HepG2 (cell line): Measurements from ENCODE around the gene SLC30A4. TPM values are rescaled to one million over a fixed set of nuclear protein-coding genes. Genes with fewer than 3 reads are reported as not detected.

ENCODE experiments used
- ATAC-seq: fragments of 200-7000 bp; cut with Tn5 transposase; 3 replicates; pipeline ENCODE4 v1.9.1; 2020; ENCODE audit warnings: mild to moderate bottlenecking, moderate library complexity
- BruUV-seq: library from RNA; stranded (reverse); fragments of 400-500 nt; replicated peaks from 2 replicates; lab custom pipeline; 2021; lab: Mats Ljungman, UMichigan
- CTCF ChIA-PET: fragments of 300-600 bp; formaldehyde crosslinking; extraction: SDS; loops from one replicate; lab custom pipeline; 2021; ENCODE audit warnings: low total read pairs, inconsistent platforms, low intra/inter-chr PET ratio; lab: Yijun Ruan, JAX
- POLR2A ChIA-PET: fragments of 350-600 bp; sonication (Branson Sonifier 250); formaldehyde crosslinking; loops from one replicate; lab custom pipeline; 2020; ENCODE audit warnings: antibody characterized with exemption, inconsistent platforms; lab: Yijun Ruan, JAX
- DNase-seq: peaks from one replicate; pipeline ENCODE4 v3.0.0-alpha.2; 2015; ENCODE audit warnings: low spot score
- FAIRE-seq: peaks from 3 replicates; lab custom pipeline; 2011; peaks lifted over from hg19 to GRCh38; lab: Jason Lieb, UNC
- H2AFZ ChIP-seq: one replicate; pipeline ENCODE4 v1.6.1; 2011; ENCODE audit warnings: low read length, inconsistent platforms
- H3K27ac ChIP-seq: fragments of 300-600 bp; 3 replicates; pipeline ENCODE4 v1.8.0; 2011; ENCODE audit warnings: mixed run types, mild to moderate bottlenecking, mixed read lengths, low read length, inconsistent platforms; ENCODE audit not compliant: insufficient read depth; ENCODE audit errors: extremely low read length
- H3K27me3 ChIP-seq, 2 experiments: fragments of 200-600 bp in 1 of 2; 2 replicates in 1 of 2; 3 replicates in 1 of 2; pipeline versions ENCODE4 v1.6.0 to v1.8.0; 2011; ENCODE audit warnings: low read length in 2 of 2, mild to moderate bottlenecking in 2 of 2, moderate library complexity in 2 of 2, inconsistent platforms in 1 of 2; ENCODE audit not compliant: insufficient read depth in 2 of 2, control insufficient read depth in 1 of 2
- H3K36me3 ChIP-seq, 2 experiments: fragments of 200-600 bp in 1 of 2; replicated peaks in 1 of 2; 2 replicates in 1 of 2; 3 replicates in 1 of 2; pipeline versions ENCODE4 v1.5.1 to v1.8.0; 2011; ENCODE audit warnings: low read length in 2 of 2, inconsistent platforms in 1 of 2; ENCODE audit not compliant: insufficient read depth in 2 of 2, control insufficient read depth in 1 of 2
- H3K4me1 ChIP-seq: 2 replicates; pipeline ENCODE4 v1.5.1; 2012; ENCODE audit warnings: low read length, inconsistent platforms; ENCODE audit not compliant: insufficient read depth
- H3K4me2 ChIP-seq: 2 replicates; pipeline ENCODE4 v1.6.0; 2011; ENCODE audit warnings: low read depth, low read length, inconsistent platforms
- H3K4me3 ChIP-seq, 3 experiments: fragments of 200-600 bp in 1 of 3; sonication (generic), shearing (Covaris generic) in 1 of 3; replicated peaks in 1 of 3; 2 replicates each; pipeline ENCODE4 v1.5.1; 2011 to 2016; ENCODE audit warnings: low read length in 3 of 3, inconsistent platforms in 2 of 3, low read depth in 2 of 3, mild to moderate bottlenecking in 2 of 3, control low read depth in 1 of 3, mixed read lengths in 1 of 3; ENCODE audit not compliant: insufficient read depth in 1 of 3
- H3K79me2 ChIP-seq: one replicate; pipeline ENCODE4 v1.6.1; 2011; ENCODE audit warnings: low read length, inconsistent platforms; ENCODE audit not compliant: insufficient read depth
- H3K9ac ChIP-seq: 2 replicates; pipeline ENCODE4 v1.6.0; 2011; ENCODE audit warnings: mild to moderate bottlenecking, low read depth, low read length, inconsistent platforms; ENCODE audit not compliant: insufficient read depth
- H3K9me3 ChIP-seq: 2 replicates; pipeline ENCODE4 v1.5.1; 2012; ENCODE audit warnings: mild to moderate bottlenecking, low read length
- H4K20me1 ChIP-seq: 2 replicates; pipeline ENCODE4 v1.6.0; 2011; ENCODE audit warnings: inconsistent platforms, mild to moderate bottlenecking, low read length, moderate library complexity; ENCODE audit not compliant: insufficient read depth
- ELF1 ChIP-seq: sonication (generic); formaldehyde crosslinking; IDR thresholded peaks from 2 replicates; pipeline ENCODE4 v1.4.0; 2020; ENCODE audit warnings: missing genetic modification reagents
- NKX3-1 ChIP-seq: sonication (generic); formaldehyde crosslinking; IDR thresholded peaks from 2 replicates; pipeline ENCODE4 v1.5.0; 2020; ENCODE audit warnings: missing genetic modification reagents
- PLRG1 ChIP-seq: fragments of 450-650 bp; conservative IDR thresholded peaks from 2 replicates; pipeline ENCODE4 v1.6.1; 2016
- SIN3A ChIP-seq: IDR thresholded peaks from 2 replicates; pipeline ENCODE4 v1.6.1; 2011; ENCODE audit warnings: low read depth, mild to moderate bottlenecking, control low read depth, low read length, borderline replicate concordance
- ZBTB14 ChIP-seq: sonication (generic); formaldehyde crosslinking; IDR thresholded peaks from 2 replicates; pipeline ENCODE4 v1.4.0; 2020; ENCODE audit warnings: missing genetic modification reagents
- ZBTB44 ChIP-seq: sonication (generic); formaldehyde crosslinking; IDR thresholded peaks from 2 replicates; pipeline ENCODE4 v1.4.0; 2020; ENCODE audit warnings: missing genetic modification reagents
- ZBTB49 ChIP-seq: sonication (generic); formaldehyde crosslinking; IDR thresholded peaks from 2 replicates; pipeline ENCODE4 v1.4.0; 2020; ENCODE audit warnings: missing genetic modification reagents, borderline replicate concordance
- ZFP41 ChIP-seq: sonication (generic); formaldehyde crosslinking; IDR thresholded peaks from 2 replicates; pipeline ENCODE4 v1.4.0; 2020; ENCODE audit warnings: mild to moderate bottlenecking, missing genetic modification reagents, borderline replicate concordance
- ZNF318 ChIP-seq: sonication (generic); formaldehyde crosslinking; IDR thresholded peaks from 2 replicates; pipeline ENCODE4 v1.4.0; 2020; ENCODE audit warnings: mild to moderate bottlenecking, missing genetic modification reagents
- ZNF674 ChIP-seq: sonication (generic); formaldehyde crosslinking; IDR thresholded peaks from 2 replicates; pipeline ENCODE4 v1.5.0; 2020; ENCODE audit warnings: low read depth, mild to moderate bottlenecking, missing genetic modification reagents
- ZNF776 ChIP-seq: sonication (generic); formaldehyde crosslinking; IDR thresholded peaks from 2 replicates; pipeline ENCODE4 v1.4.0; 2020; ENCODE audit warnings: mild to moderate bottlenecking, missing genetic modification reagents
- ZNF780A ChIP-seq: sonication (generic); formaldehyde crosslinking; IDR thresholded peaks from 2 replicates; pipeline ENCODE4 v1.8.0; 2022; ENCODE audit warnings: mild to moderate bottlenecking, missing genetic modification reagents, moderate library complexity
- WGBS: methylation state at CpG from one replicate; pipeline ENCODE4 v1.1.6; 2017; ENCODE audit warnings: low lambda C conversion rate; 5-methylcytosine and 5-hydroxymethylcytosine counted together
- in situ Hi-C: cut with HindIII; loops from 2 replicates; pipeline ENCODE4 v1.10.0; 2017; ENCODE audit warnings: low pct_unique_long_range_greater_than_20kb; ENCODE audit not compliant: extremely low pct_ligation_motif_present
- intact Hi-C: fragments of 100-400 bp; cut with micrococcal nuclease; formaldehyde crosslinking; loops from one replicate; pipeline ENCODE4 v1.10.0; 2022; ENCODE audit not compliant: unreplicated experiment
- polyA plus RNA-seq, 8 experiments: library from polyadenylated mRNA; depleted of rRNA in 3 of 8; stranded (reverse) in 7 of 8; unstranded in 1 of 8; fragments of >200 nt; fragmentation: Illumina TruSeq in 4 of 8; extraction: Trizol in 4 of 8; gene quantifications; 2 replicates each; pipeline versions ENCODE4 v1.2.1 to v1.2.3, GENCODE V29; 2011 to 2016; ENCODE audit warnings: low read depth in 4 of 8, missing spikeins in 1 of 8, mixed read lengths in 1 of 8; ENCODE audit not compliant: insufficient read depth in 1 of 8
- total RNA-seq, 5 experiments: library from RNA; depleted of rRNA; stranded (reverse); fragments of >200 nt; fragmentation: Illumina TruSeq; extraction: Trizol; gene quantifications; 2 replicates each; pipeline ENCODE4 v1.2.3, GENCODE V29; 2016; ENCODE audit warnings: low read depth in 1 of 5

Gene SLC30A4
- total and polyA plus RNA-seq, 2 of the 13 experiments (the other 11 are each of a cell fraction or from before 2014, with no cell fraction given), result 0.01 to 0.04 TPM

GRCh38 chr15:45534821-45535220 is 12.3 kb upstream of the SLC30A4 start:
- H3K4me2 ChIP-seq, result no peak overlapping the region
- H3K9ac ChIP-seq, result no peak overlapping the region
- H3K36me3 ChIP-seq, result no peaks in the 10 kb centered on the region
- H2AFZ ChIP-seq, result no peak overlapping the region
- H3K9me3 ChIP-seq, result no peaks in the 10 kb centered on the region
- ChIA-PET CTCF (no interaction called here), POLR2A (no interaction called here)
- FAIRE-seq, result no peak
- H3K27ac ChIP-seq, result no peak overlapping the region
- H4K20me1 ChIP-seq, result no peaks in the 10 kb centered on the region
- intact Hi-C loops, result no loop called here
- H3K4me3 ChIP-seq, result no peak overlapping the region
- WGBS, result 3% methylated on average over 1 of the region's 1 CpG
- no peaks in the 10 kb centered on the region for H3K79me2 ChIP-seq
- BruUV-seq, result no TSS peak
- in situ Hi-C loops, result no loop called here
- H3K4me1 ChIP-seq, result no peaks in the 10 kb centered on the region
- DNase-seq, result no peak
- peaks cover 0 to 22% of the 10 kb centered on the region in 2 experiments; a peak in 2 of 5 replicates for H3K27me3 ChIP-seq
- no peak for ATAC-seq
- TF ChIP-seq ZFP41 (CRISPR knock-in tag) (no peak), NKX3-1 (CRISPR knock-in tag) (no peak), ZNF780A (CRISPR knock-in tag) (no peak), SIN3A (no peak), ZNF776 (no peak), PLRG1 (no peak), ZNF318 (CRISPR knock-in tag) (no peak), ZBTB49 (no peak), ZNF674 (CRISPR knock-in tag) (no peak), ZBTB44 (CRISPR knock-in tag) (no peak), ELF1 (CRISPR knock-in tag) (no peak), ZBTB14 (CRISPR knock-in tag) (no peak)
